T-helper 9 cell (primary cell): Measurements from ENCODE around the gene PGRMC2.

Source experiments
- DNase-seq: peaks from one replicate; pipeline ENCODE4 v3.0.0-alpha.2; 2020
- total RNA-seq, 2 donors: gene quantifications; one replicate each; lab custom pipeline; 2026; lab: John Stamatoyannopoulos, UW

The PGRMC2 gene
- 22.2 to 39.1 reads per million in 2 donors for total RNA-seq

DNA sequence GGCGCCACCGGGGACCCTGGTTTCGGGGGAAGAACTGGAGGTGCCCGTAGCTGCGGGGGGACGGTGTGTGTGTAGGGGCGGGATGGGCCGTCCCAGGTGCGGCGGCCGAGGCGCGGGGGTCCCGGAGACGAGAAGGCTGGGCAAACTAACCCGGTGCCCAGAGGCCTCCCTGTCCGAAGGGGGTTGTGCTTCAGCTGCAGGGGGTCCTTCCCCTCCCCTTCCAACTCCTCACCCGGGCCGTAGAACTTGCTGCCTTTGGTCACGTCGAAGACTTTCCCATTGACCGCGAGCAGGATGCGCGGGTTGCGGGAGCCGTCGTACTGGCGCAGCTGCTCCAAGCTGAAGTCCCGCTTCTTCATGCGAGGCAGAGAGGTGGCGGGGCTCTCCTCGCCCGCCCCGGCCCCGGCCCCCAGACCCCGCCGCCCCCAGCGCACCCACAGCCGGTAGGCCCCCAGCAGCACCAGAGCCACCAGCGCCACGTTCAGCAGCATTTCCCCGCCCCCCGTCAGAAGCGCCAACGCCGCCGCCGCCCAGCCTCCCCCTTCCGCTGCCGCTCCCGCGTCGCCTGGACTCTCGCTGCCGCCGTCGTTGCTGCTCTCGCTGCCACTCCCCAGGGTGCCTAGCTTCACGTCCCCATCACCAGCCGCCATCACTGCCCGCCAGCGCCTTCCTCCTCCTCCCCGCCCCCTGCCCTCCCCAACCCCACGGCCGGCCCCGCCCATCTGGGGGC is at the start of gene PGRMC2:
Gene PGRMC2 (minus strand): TSS at position 673 of the 730 bp plus-strand sequence. CDS start 23 bp downstream, at position 650.
- no peak for DNase-seq

DNA sequence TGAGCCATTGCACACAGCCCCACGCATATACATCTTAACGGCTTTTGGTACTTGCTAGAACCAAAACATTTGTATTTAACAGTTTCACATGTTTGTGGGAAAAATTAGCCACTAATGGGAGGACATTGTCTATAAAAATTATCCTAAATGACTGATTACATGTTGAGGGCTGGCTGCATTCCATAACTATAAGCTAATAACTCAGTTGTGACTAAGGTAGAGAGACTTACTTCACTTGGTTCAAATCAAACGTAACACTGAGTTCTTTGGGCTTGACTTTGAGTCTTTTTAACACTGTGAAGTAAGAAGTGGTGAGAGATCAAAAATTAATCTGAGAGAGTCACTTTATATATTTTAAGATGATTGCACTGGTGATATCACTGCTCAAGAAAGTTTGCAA is 47.9 kb upstream of the PGRMC2 start:
- DNase-seq: no peak

GRCh38 chr4:128334256-128334655 is 46.6 kb upstream of the PGRMC2 start:
- no peak for DNase-seq

DNA sequence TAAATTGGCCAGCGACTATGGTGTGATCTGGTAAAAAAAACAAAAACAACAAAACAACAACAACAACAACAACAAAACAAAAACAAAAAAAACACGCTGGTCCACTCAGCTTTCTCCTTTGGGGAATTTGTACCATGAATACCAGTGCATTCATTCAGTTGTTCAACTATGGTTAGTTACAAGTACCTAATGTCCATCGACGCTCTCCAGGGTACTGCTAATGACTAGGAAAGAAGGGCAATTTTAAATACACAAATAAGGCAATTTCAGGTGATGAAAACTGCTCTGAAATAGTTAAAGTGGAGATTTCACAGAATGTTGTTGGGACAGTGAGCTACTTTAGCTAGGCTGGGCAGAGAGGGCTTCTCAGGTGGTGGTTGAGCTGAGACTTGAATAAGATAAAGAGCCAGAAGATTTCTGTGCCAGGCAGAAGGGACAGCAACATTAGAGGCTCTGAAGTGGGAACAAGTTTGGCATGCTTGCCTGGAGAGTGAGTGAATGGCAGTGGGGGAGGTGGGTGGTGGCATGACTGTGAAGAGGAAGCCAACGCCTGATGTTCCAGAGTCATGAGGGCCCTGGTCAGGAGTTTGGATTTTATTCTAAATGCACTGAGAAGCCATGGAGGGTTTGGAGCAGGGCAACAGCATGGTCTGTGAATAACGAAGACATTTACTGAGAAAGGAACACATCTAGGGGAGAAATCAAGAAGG is 45.9 kb upstream of the PGRMC2 start:
- DNase-seq: no peak

- DNase-seq: no peak
Observed at GRCh38 chr4:128332081-128332480, 44.5 kb upstream of the PGRMC2 start.

DNA sequence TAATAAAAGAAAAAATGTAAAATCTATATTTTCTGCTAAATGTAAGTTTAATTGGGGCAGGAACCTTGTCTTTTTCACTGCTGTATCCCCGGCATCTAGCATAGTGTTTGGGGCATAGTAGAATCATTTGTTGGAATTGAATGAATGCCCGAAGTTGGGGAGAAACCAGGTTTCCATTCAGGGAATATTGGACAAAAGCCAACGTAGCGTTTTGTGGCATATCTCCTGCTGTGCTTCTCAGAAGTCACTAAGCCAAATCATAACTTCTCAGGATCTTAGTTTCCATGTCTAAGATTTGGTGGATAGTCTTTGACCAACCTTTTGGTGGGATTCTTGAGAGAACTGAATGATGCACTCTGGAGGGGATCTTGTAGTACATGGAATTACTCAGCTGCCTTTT is 42.0 kb upstream of the PGRMC2 start:
- DNase-seq: no peak

DNA sequence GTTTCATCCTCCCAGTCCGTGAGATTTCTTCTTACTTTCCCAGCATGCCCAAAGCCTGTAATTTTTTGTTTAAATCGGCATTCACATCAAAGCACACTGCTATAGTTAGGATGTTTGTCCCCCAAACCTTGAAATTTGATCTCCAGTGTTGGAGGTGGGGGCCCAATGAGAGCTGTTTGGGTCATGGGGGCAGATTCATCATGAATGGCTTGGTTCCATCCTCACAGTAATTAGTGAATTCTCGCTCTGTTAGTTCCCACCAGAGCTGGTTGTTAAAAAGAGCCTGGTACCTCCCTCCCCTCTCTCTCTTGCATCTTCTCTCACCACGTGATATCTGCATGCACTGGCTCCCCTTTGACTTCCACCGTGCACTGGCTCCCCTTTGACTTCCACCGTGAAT is 40.5 kb upstream of the PGRMC2 start:
- no peak for DNase-seq

- no peak for DNase-seq
Observed at GRCh38 chr4:128323401-128323800, 35.8 kb upstream of the PGRMC2 start.

GRCh38 chr4:128322986-128323385 is 35.4 kb upstream of the PGRMC2 start:
- no peak for DNase-seq

GRCh38 chr4:128322311-128322710 is 34.7 kb upstream of the PGRMC2 start:
- DNase-seq: no peak

GRCh38 chr4:128320656-128321055 is 33.0 kb upstream of the PGRMC2 start:
- DNase-seq: no peak

DNA sequence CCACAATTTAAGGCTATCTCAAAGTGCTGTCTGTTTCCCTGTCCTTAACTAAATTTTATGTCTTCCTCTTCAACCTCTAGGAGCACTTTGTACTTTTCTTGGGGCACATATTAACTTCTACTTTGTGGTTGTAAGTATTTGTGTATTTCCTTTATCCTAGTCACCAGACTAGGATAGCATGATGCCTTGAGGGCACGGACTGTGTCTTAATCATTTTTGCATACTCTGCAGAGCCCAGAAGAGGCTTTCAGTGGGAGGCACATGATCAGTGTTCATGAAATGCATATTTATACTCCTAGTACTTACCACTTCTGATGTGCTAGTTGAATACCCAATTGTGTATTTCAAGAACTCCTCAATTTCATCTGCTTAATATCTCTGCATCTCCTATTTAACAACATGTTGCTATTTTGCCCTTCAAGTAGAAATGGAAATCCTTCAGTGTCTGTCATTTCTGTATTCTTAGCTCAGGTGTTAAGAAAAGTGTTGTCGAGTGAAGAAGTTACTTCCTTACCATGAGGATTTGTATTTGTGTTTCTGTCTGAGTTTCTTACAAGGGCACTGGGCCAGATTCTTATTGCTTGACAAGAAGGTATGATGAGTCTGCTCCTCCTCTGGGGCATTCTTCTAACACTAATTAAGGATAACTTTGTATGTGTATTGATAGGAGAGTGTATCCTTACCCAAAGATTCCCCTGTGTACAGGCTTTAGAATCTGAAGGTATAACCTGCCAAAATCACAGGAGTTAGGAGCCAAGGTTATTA is 28.3 kb upstream of the PGRMC2 start:
- no peak for DNase-seq

DNA sequence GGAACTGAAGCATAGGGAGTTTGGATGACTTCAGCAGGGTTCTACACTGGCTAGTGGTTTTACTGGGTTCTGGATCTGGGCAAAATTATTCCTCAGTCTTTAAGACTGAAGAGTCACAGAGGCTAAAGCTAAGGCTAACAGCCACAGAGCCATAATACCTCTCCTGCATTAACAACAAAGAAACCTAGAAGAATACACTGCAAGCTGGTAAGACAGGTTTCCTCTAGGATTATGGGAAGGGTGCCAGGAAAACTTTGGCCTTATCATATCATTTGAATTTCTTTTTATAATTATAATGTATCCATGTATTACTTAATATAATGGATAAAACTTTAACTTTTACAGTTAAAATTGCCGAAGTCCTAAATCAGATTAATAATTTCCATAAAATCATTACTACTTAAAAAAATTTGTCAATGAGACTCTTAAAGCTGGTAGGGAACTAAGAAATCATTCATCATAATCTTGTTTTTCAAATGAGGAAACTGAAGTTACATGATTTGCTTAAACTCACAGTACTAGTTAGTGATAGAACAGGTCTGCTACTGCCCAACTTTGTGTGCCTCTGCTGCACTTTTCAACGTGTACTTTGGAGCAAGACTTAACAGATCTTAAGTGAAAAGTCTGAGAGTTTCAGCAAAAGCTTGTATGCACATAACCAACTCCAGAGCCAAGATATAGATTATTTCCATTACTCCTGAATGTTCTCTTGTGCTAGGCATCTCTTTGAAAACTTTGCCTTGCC is 24.2 kb upstream of the PGRMC2 start:
- no peak for DNase-seq

GRCh38 chr4:128310266-128310697 is 22.7 kb upstream of the PGRMC2 start:
- no peak for DNase-seq

DNA sequence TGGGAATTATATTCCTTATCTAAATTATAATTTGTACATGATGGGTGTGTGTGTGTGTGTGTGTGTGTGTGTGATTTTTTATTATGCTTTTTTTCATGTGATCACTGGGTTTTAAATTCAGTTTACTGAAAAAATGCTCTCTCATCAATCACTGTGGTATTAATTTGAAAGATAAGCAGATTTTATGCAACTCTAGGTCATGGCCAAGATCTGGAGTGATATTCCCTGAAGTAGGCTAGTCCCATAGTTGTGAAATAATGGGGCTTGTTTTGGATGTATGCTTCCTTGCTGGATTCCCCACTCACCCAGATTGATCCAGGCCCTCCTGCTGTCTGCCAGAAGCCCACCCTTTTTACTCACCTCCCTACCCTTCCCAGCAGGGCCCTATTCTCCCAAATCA is 22.0 kb upstream of the PGRMC2 start:
- DNase-seq: no peak

- no peak for DNase-seq
Observed at GRCh38 chr4:128308986-128309385, 21.4 kb upstream of the PGRMC2 start.

GRCh38 chr4:128307123-128307571 is 19.5 kb upstream of the PGRMC2 start:
- no peak for DNase-seq

GRCh38 chr4:128305942-128306341 is 18.3 kb upstream of the PGRMC2 start:
- DNase-seq: no peak

DNA sequence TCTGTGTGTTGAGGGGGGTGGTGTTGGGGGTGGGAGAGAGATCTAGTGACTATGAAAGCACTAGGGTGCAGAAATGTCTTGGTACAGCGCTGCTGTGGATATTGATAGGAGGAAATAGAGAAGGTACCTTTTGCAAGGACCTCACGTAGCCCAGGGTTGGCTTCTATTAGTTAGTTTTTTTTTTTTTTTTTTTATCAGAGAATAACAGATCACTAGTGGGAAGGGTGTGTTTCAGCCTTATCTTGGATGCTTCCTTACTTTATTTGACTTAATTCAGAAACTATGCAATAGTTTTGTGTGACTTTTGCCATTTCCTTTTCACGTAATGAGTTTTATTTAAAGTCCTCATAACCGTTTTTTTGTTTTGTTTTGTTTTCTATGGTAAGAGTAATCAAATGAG is 16.4 kb upstream of the PGRMC2 start:
- no peak for DNase-seq

DNA sequence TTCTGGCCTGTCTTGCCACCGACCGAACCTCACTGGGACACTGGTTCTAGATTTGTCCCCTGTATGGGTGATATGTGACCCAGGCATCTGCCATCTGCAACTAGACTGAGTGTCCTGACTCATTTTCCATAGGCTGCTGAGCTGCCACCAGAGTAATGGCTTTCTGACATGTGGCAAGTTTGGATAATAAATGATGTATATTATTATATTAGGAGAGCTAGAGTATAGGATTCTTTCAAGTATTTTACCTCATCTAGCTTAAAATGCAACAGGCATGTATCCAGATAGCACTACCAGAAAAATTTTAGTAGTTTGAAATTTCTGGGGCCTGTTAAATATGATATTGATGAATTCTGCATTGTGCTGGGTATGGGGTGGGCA is 15.8 kb upstream of the PGRMC2 start:
- no peak for DNase-seq

DNA sequence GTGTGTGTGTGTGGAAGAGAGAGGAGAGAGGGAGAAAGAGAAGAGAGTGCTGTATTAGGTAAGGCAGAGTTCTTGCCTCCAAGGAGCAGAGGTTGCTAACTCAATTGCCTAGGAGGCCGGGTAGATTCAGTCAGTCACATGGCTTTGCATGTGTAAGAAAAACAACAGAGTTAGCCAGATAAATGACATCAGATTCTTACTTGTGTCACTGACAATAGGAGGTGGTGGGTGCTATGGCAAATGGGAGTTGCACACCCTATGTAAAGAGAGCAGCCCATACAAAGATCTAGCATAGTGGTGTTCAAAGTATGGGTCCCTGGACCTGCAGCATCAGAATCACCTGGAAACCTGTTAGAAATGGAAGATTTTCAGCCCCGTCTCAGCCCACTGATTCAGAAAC is 14.4 kb upstream of the PGRMC2 start:
- DNase-seq: no peak

GRCh38 chr4:128299848-128300247 is 12.2 kb upstream of the PGRMC2 start:
- DNase-seq: no peak

GRCh38 chr4:128298852-128299251 is 11.2 kb upstream of the PGRMC2 start:
- DNase-seq: no peak
